ENCODE measurements around the gene MZB1.
"Not testable (repeated sequence)": the region's sequence is repeated elsewhere in the genome, so short reads cannot be mapped to it uniquely, and the experiment has no call there.

Gene MZB1

GRCh38 chr5:139361835-139362429 lies 27.8 kb downstream of the MZB1 start:
- H3K4me2 ChIP-seq (ENCODE audit: low read length): no peak overlapping the region
- H3K9ac ChIP-seq (ENCODE audit: low read depth, low read length): no peak overlapping the region
- no peak overlapping the region for H3K4me3 ChIP-seq (ENCODE audit: low read length)
- no peaks in the 10 kb centered on the region for H3K9me3 ChIP-seq (replicated peaks; ENCODE audit: low read length)
- peaks cover 20% of the 10 kb centered on the region for H3K4me1 ChIP-seq (ENCODE audit: control insufficient read depth, insufficient read depth, low read length)
- no peaks in the 10 kb centered on the region for H3K27me3 ChIP-seq (ENCODE audit: control insufficient read depth, insufficient read depth, low read length)
- H3K36me3 ChIP-seq (ENCODE audit: insufficient read depth, low read length): peaks cover 34% of the 10 kb centered on the region

- Histone ChIP-seq H3K4me1 (ENCODE audit: control insufficient read depth, insufficient read depth, low read length) (peaks cover 20% of the 10 kb centered on the region), H3K9ac (ENCODE audit: low read depth, low read length) (no peak overlapping the region), H3K27me3 (ENCODE audit: control insufficient read depth, insufficient read depth, low read length) (no peaks in the 10 kb centered on the region), H3K4me3 (ENCODE audit: low read length) (no peak overlapping the region), H3K4me2 (ENCODE audit: low read length) (no peak overlapping the region), H3K36me3 (ENCODE audit: insufficient read depth, low read length) (peaks cover 18% of the 10 kb centered on the region), H3K9me3 (replicated peaks; ENCODE audit: low read length) (no peaks in the 10 kb centered on the region)
Measured at GRCh38 chr5:139360384-139360783, 29.3 kb downstream of the MZB1 start.

GRCh38 chr5:139358064-139358463 lies 31.6 kb downstream of the MZB1 start:
- no peak overlapping the region for H3K4me2 ChIP-seq (ENCODE audit: low read length)
- H3K9me3 ChIP-seq (replicated peaks; ENCODE audit: low read length): no peaks in the 10 kb centered on the region
- H3K27me3 ChIP-seq (ENCODE audit: control insufficient read depth, insufficient read depth, low read length): no peaks in the 10 kb centered on the region
- peaks cover 13% of the 10 kb centered on the region for H3K36me3 ChIP-seq (ENCODE audit: insufficient read depth, low read length)
- peaks cover 20% of the 10 kb centered on the region for H3K4me1 ChIP-seq (ENCODE audit: control insufficient read depth, insufficient read depth, low read length)
- H3K4me3 ChIP-seq (ENCODE audit: low read length): no peak overlapping the region
- H3K9ac ChIP-seq (ENCODE audit: low read depth, low read length): no peak overlapping the region

- not testable (repeated sequence) for H3K9me3 ChIP-seq (replicated peaks; ENCODE audit: low read length); H3K9ac ChIP-seq (ENCODE audit: low read depth, low read length); H3K4me2 ChIP-seq (ENCODE audit: low read length); H3K4me3 ChIP-seq (ENCODE audit: low read length); H3K27me3 ChIP-seq (ENCODE audit: control insufficient read depth, insufficient read depth, low read length)
- Histone ChIP-seq H3K36me3 (ENCODE audit: insufficient read depth, low read length) (peaks cover 13% of the 10 kb centered on the region), H3K4me1 (ENCODE audit: control insufficient read depth, insufficient read depth, low read length) (peaks cover 18% of the 10 kb centered on the region)
Measured at GRCh38 chr5:139355900-139356299, 33.8 kb downstream of the MZB1 start.

- H3K4me1 ChIP-seq (ENCODE audit: control insufficient read depth, insufficient read depth, low read length): peaks cover 9% of the 10 kb centered on the region
- no peak overlapping the region for H3K9ac ChIP-seq (ENCODE audit: low read depth, low read length)
- no peak overlapping the region for H3K4me3 ChIP-seq (ENCODE audit: low read length)
- no peak overlapping the region for H3K4me2 ChIP-seq (ENCODE audit: low read length)
- H3K9me3 ChIP-seq (replicated peaks; ENCODE audit: low read length): no peaks in the 10 kb centered on the region
- H3K27me3 ChIP-seq (ENCODE audit: control insufficient read depth, insufficient read depth, low read length): no peaks in the 10 kb centered on the region
- H3K36me3 ChIP-seq (ENCODE audit: insufficient read depth, low read length): peaks cover 13% of the 10 kb centered on the region
Measured at GRCh38 chr5:139354186-139354585, 35.5 kb downstream of the MZB1 start.

GRCh38 chr5:139347863-139348262 lies 41.9 kb downstream of the MZB1 start:
- peaks cover 13% of the 10 kb centered on the region for H3K4me1 ChIP-seq (ENCODE audit: control insufficient read depth, insufficient read depth, low read length)
- not testable (repeated sequence) for H3K4me2 ChIP-seq (ENCODE audit: low read length); H3K9me3 ChIP-seq (replicated peaks; ENCODE audit: low read length); H3K9ac ChIP-seq (ENCODE audit: low read depth, low read length); H3K27me3 ChIP-seq (ENCODE audit: control insufficient read depth, insufficient read depth, low read length); H3K4me3 ChIP-seq (ENCODE audit: low read length); H3K36me3 ChIP-seq (ENCODE audit: insufficient read depth, low read length)

GRCh38 chr5:139345442-139345841 lies 44.3 kb downstream of the MZB1 start:
- not testable (repeated sequence) for H3K9ac ChIP-seq (ENCODE audit: low read depth, low read length); H3K27me3 ChIP-seq (ENCODE audit: control insufficient read depth, insufficient read depth, low read length); H3K9me3 ChIP-seq (replicated peaks; ENCODE audit: low read length); H3K4me3 ChIP-seq (ENCODE audit: low read length); H3K4me2 ChIP-seq (ENCODE audit: low read length); H3K36me3 ChIP-seq (ENCODE audit: insufficient read depth, low read length)
- H3K4me1 ChIP-seq (ENCODE audit: control insufficient read depth, insufficient read depth, low read length): peaks cover 15% of the 10 kb centered on the region

GRCh38 chr5:139344177-139344576 lies 45.5 kb downstream of the MZB1 start:
- no peaks in the 10 kb centered on the region for H3K9me3 ChIP-seq (replicated peaks; ENCODE audit: low read length)
- no peak overlapping the region for H3K4me3 ChIP-seq (ENCODE audit: low read length)
- H3K9ac ChIP-seq (ENCODE audit: low read depth, low read length): no peak overlapping the region
- H3K4me1 ChIP-seq (ENCODE audit: control insufficient read depth, insufficient read depth, low read length): peaks cover 15% of the 10 kb centered on the region
- H3K27me3 ChIP-seq (ENCODE audit: control insufficient read depth, insufficient read depth, low read length): no peaks in the 10 kb centered on the region
- peak overlapping the region; percentile 86 for H3K4me2 ChIP-seq (ENCODE audit: low read length)
- H3K36me3 ChIP-seq (ENCODE audit: insufficient read depth, low read length): no peaks in the 10 kb centered on the region

- Histone ChIP-seq H3K4me3 (ENCODE audit: low read length) (peak overlapping the region; percentile 95), H3K36me3 (ENCODE audit: insufficient read depth, low read length) (no peaks in the 10 kb centered on the region), H3K27me3 (ENCODE audit: control insufficient read depth, insufficient read depth, low read length) (no peaks in the 10 kb centered on the region), H3K9me3 (replicated peaks; ENCODE audit: low read length) (no peaks in the 10 kb centered on the region), H3K9ac (ENCODE audit: low read depth, low read length) (peak overlapping the region; percentile 99), H3K4me1 (ENCODE audit: control insufficient read depth, insufficient read depth, low read length) (peaks cover 15% of the 10 kb centered on the region), H3K4me2 (ENCODE audit: low read length) (peak overlapping the region; percentile 86)
Measured at GRCh38 chr5:139343476-139343875, 46.2 kb downstream of the MZB1 start.

- H3K36me3 ChIP-seq (ENCODE audit: insufficient read depth, low read length): no peaks in the 10 kb centered on the region
- H3K27me3 ChIP-seq (ENCODE audit: control insufficient read depth, insufficient read depth, low read length): no peaks in the 10 kb centered on the region
- H3K4me3 ChIP-seq (ENCODE audit: low read length): peak overlapping the region; percentile 95
- no peaks in the 10 kb centered on the region for H3K9me3 ChIP-seq (replicated peaks; ENCODE audit: low read length)
- H3K4me2 ChIP-seq (ENCODE audit: low read length): peak overlapping the region; percentile 86
- peak overlapping the region; percentile 99 for H3K9ac ChIP-seq (ENCODE audit: low read depth, low read length)
- peaks cover 15% of the 10 kb centered on the region for H3K4me1 ChIP-seq (ENCODE audit: control insufficient read depth, insufficient read depth, low read length)
Measured at GRCh38 chr5:139342423-139342723, 47.3 kb downstream of the MZB1 start.

GRCh38 chr5:139341689-139342422 lies 47.9 kb downstream of the MZB1 start, which contains the start of gene PAIP2:
Gene PAIP2 (plus strand): TSS chr5:139341854. CDS start chr5:139363785, 21,931 bp downstream.
- no peaks in the 10 kb centered on the region for H3K27me3 ChIP-seq (ENCODE audit: control insufficient read depth, insufficient read depth, low read length)
- peaks cover 15% of the 10 kb centered on the region for H3K4me1 ChIP-seq (ENCODE audit: control insufficient read depth, insufficient read depth, low read length)
- no peaks in the 10 kb centered on the region for H3K36me3 ChIP-seq (ENCODE audit: insufficient read depth, low read length)
- peak within 1 kb of the TSS; percentile 95 for H3K4me3 ChIP-seq (ENCODE audit: low read length)
- H3K4me2 ChIP-seq (ENCODE audit: low read length): peak within 1 kb of the TSS; percentile 89
- no peaks in the 10 kb centered on the region for H3K9me3 ChIP-seq (replicated peaks; ENCODE audit: low read length)
- peak within 1 kb of the TSS; percentile 99 for H3K9ac ChIP-seq (ENCODE audit: low read depth, low read length)

- H3K4me2 ChIP-seq (ENCODE audit: low read length): peak overlapping the region; percentile 89
- H3K9ac ChIP-seq (ENCODE audit: low read depth, low read length): peak overlapping the region; percentile 47
- H3K4me3 ChIP-seq (ENCODE audit: low read length): peak overlapping the region; percentile 95
- H3K4me1 ChIP-seq (ENCODE audit: control insufficient read depth, insufficient read depth, low read length): peaks cover 15% of the 10 kb centered on the region
- no peaks in the 10 kb centered on the region for H3K27me3 ChIP-seq (ENCODE audit: control insufficient read depth, insufficient read depth, low read length)
- no peaks in the 10 kb centered on the region for H3K9me3 ChIP-seq (replicated peaks; ENCODE audit: low read length)
- no peaks in the 10 kb centered on the region for H3K36me3 ChIP-seq (ENCODE audit: insufficient read depth, low read length)
Measured at GRCh38 chr5:139341187-139341688, 48.5 kb downstream of the MZB1 start.

Data from skeletal muscle satellite cell (primary cell).